Measurements from ENCODE around the gene ACE2.

Gene ACE2

DNA sequence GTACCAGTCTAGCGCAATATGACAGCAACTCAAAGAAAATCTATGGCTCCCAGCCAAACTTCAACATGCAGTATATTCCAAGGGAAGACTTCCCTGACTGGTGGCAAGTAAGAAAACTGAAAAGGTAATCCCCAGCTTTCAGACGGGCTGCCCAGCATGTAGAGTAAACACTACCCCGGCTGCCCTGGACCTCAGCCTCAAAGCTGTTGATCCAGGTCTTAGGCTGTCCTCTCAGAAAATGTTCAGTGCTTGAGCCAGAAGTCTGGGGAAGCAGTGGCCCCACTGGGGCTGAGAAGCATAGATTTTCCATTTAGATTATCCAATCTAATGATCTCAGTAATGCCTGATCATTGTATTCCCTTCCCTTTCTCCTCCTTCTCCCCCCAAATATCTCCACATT lies 78.3 kb downstream of the ACE2 start:
- Histone ChIP-seq H3K4ac (ENCODE audit: low read depth, low read length) (no peak overlapping the region), H3K4me1 (ENCODE audit: control insufficient read depth in 1 of 2, insufficient read depth in 2 of 2, low read length in 2 of 2) (no peaks in the 10 kb centered on the region), H3K27ac (ENCODE audit: low read depth, low read length) (no peak overlapping the region), H3K23ac (ENCODE audit: low read length) (no peak overlapping the region), H3K18ac (ENCODE audit: low read length) (no peak overlapping the region), H2BK120ac (ENCODE audit: insufficient read depth, low read length, poor library complexity) (no peak overlapping the region), H3K14ac (ENCODE audit: low read length) (no peak overlapping the region), H3K36me3 (ENCODE audit: control insufficient read depth in 1 of 2, insufficient read depth in 2 of 2, low read length in 2 of 2) (no peaks in the 10 kb centered on the region), H4K91ac (ENCODE audit: low read depth, low read length) (no peak overlapping the region), H4K8ac (ENCODE audit: low read depth, low read length) (no peak overlapping the region), H3K27me3 (ENCODE audit: insufficient read depth, low read length) (no peaks in the 10 kb centered on the region), H3K9me3 (ENCODE audit: insufficient read depth, low read depth, low read length) (no peaks in the 10 kb centered on the region), H2BK12ac (ENCODE audit: low read length) (no peak overlapping the region), H3K9ac (ENCODE audit: low read length) (no peak overlapping the region), H2AK5ac (ENCODE audit: low read length) (no peak overlapping the region), H3K4me2 (ENCODE audit: low read length) (no peak overlapping the region), H3K79me2 (ENCODE audit: control insufficient read depth, insufficient read depth, low read length, poor library complexity) (no peaks in the 10 kb centered on the region), H2BK5ac (ENCODE audit: low read depth, low read length, poor library complexity) (no peak overlapping the region), H2AFZ (ENCODE audit: insufficient read depth, low read length, poor library complexity) (no peak overlapping the region), H4K12ac (ENCODE audit: low read depth, low read length) (no peak overlapping the region), H3K4me3 (ENCODE audit: low read depth, low read length) (no peak overlapping the region), H3K79me1 (ENCODE audit: low read length) (no peaks in the 10 kb centered on the region)
- no peak for DNase-seq
- no CpG with 5 or more reads among the region's 3 CpGs for WGBS (ENCODE audit: extremely low coverage, insufficient coverage, insufficient read length)

GRCh38 chrX:15515931-15516330 lies 84.8 kb downstream of the ACE2 start:
- H3K79me1 ChIP-seq (ENCODE audit: low read length) = no peaks in the 10 kb centered on the region
- H3K18ac ChIP-seq (ENCODE audit: low read length) = no peak overlapping the region
- H3K27me3 ChIP-seq (ENCODE audit: insufficient read depth, low read length) = no peaks in the 10 kb centered on the region
- H3K4ac ChIP-seq (ENCODE audit: low read depth, low read length) = no peak overlapping the region
- no peak overlapping the region for H2BK5ac ChIP-seq (ENCODE audit: low read depth, low read length, poor library complexity)
- no peak overlapping the region for H4K8ac ChIP-seq (ENCODE audit: low read depth, low read length)
- no peak overlapping the region for H3K14ac ChIP-seq (ENCODE audit: low read length)
- H3K23ac ChIP-seq (ENCODE audit: low read length) = no peak overlapping the region
- H2BK12ac ChIP-seq (ENCODE audit: low read length) = no peak overlapping the region
- no peak overlapping the region for H4K12ac ChIP-seq (ENCODE audit: low read depth, low read length)
- H3K9me3 ChIP-seq (ENCODE audit: insufficient read depth, low read depth, low read length) = no peaks in the 10 kb centered on the region
- no peaks in the 10 kb centered on the region for H3K4me1 ChIP-seq (ENCODE audit: control insufficient read depth in 1 of 2, insufficient read depth in 2 of 2, low read length in 2 of 2)
- no peak overlapping the region for H3K4me2 ChIP-seq (ENCODE audit: low read length)
- H2BK120ac ChIP-seq (ENCODE audit: insufficient read depth, low read length, poor library complexity) = no peak overlapping the region
- H3K79me2 ChIP-seq (ENCODE audit: control insufficient read depth, insufficient read depth, low read length, poor library complexity) = no peaks in the 10 kb centered on the region
- H2AFZ ChIP-seq (ENCODE audit: insufficient read depth, low read length, poor library complexity) = no peak overlapping the region
- DNase-seq = no peak
- no peak overlapping the region for H2AK5ac ChIP-seq (ENCODE audit: low read length)
- no peak overlapping the region for H3K27ac ChIP-seq (ENCODE audit: low read depth, low read length)
- no peak overlapping the region for H4K91ac ChIP-seq (ENCODE audit: low read depth, low read length)
- no peak overlapping the region for H3K9ac ChIP-seq (ENCODE audit: low read length)
- H3K36me3 ChIP-seq (ENCODE audit: control insufficient read depth in 1 of 2, insufficient read depth in 2 of 2, low read length in 2 of 2) = no peaks in the 10 kb centered on the region
- no peak overlapping the region for H3K4me3 ChIP-seq (ENCODE audit: low read depth, low read length)
- no CpG with 5 or more reads among the region's 6 CpGs for WGBS (ENCODE audit: extremely low coverage, insufficient coverage, insufficient read length)

- Histone ChIP-seq H3K4me2 (ENCODE audit: low read length) (no peak overlapping the region), H3K4ac (ENCODE audit: low read depth, low read length) (no peak overlapping the region), H3K9me3 (ENCODE audit: insufficient read depth, low read depth, low read length) (no peaks in the 10 kb centered on the region), H3K9ac (ENCODE audit: low read length) (no peak overlapping the region), H2BK12ac (ENCODE audit: low read length) (no peak overlapping the region), H4K91ac (ENCODE audit: low read depth, low read length) (no peak overlapping the region), H2BK5ac (ENCODE audit: low read depth, low read length, poor library complexity) (no peak overlapping the region), H4K8ac (ENCODE audit: low read depth, low read length) (no peak overlapping the region), H2AFZ (ENCODE audit: insufficient read depth, low read length, poor library complexity) (no peak overlapping the region), H4K12ac (ENCODE audit: low read depth, low read length) (no peak overlapping the region), H3K18ac (ENCODE audit: low read length) (no peak overlapping the region), H3K14ac (ENCODE audit: low read length) (no peak overlapping the region), H2BK120ac (ENCODE audit: insufficient read depth, low read length, poor library complexity) (no peak overlapping the region), H3K79me2 (ENCODE audit: control insufficient read depth, insufficient read depth, low read length, poor library complexity) (no peaks in the 10 kb centered on the region), H3K23ac (ENCODE audit: low read length) (no peak overlapping the region), H2AK5ac (ENCODE audit: low read length) (no peak overlapping the region), H3K4me1 (ENCODE audit: control insufficient read depth in 1 of 2, insufficient read depth in 2 of 2, low read length in 2 of 2) (no peaks in the 10 kb centered on the region), H3K27ac (ENCODE audit: low read depth, low read length) (no peak overlapping the region), H3K79me1 (ENCODE audit: low read length) (no peaks in the 10 kb centered on the region), H3K36me3 (ENCODE audit: control insufficient read depth in 1 of 2, insufficient read depth in 2 of 2, low read length in 2 of 2) (no peaks in the 10 kb centered on the region), H3K4me3 (ENCODE audit: low read depth, low read length) (no peak overlapping the region), H3K27me3 (ENCODE audit: insufficient read depth, low read length) (no peaks in the 10 kb centered on the region)
- DNase-seq = no peak
- no CpG with 5 or more reads among the region's 1 CpG for WGBS (ENCODE audit: extremely low coverage, insufficient coverage, insufficient read length)
Observed at GRCh38 chrX:15514279-15514678, 86.5 kb downstream of the ACE2 start.

DNA sequence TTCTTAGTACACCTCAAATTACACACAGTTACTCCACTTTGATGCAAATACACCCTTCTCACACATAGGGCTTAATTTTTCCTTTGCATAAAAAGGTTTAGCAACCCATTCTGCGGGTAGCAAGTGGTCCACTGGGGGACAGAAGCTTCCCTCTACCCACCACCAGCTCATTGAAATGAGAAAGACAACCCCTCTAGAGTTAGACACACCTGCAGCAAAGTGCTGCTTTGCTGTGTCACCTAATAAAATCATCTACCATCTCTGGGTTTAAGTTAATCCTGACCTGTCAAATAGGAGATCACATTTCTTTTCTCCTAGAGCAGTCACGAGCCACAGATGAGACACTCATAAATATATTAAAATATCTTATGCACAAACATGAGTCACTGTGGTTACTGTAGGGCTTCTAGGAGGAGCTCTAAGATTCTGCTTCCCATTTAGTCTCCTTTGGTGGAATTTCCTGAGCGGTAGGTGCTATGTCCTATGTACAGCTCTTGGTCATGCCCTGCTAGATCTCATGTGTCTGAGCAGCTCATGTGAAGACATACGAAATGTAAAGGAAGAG lies 88.3 kb downstream of the ACE2 start:
- no peak overlapping the region for H2BK5ac ChIP-seq (ENCODE audit: low read depth, low read length, poor library complexity)
- no peak overlapping the region for H4K8ac ChIP-seq (ENCODE audit: low read depth, low read length)
- H3K4me3 ChIP-seq (ENCODE audit: low read depth, low read length) = no peak overlapping the region
- no peak overlapping the region for H2BK12ac ChIP-seq (ENCODE audit: low read length)
- no peak overlapping the region for H3K18ac ChIP-seq (ENCODE audit: low read length)
- no peak for DNase-seq
- H2AFZ ChIP-seq (ENCODE audit: insufficient read depth, low read length, poor library complexity) = no peak overlapping the region
- no peaks in the 10 kb centered on the region for H3K79me1 ChIP-seq (ENCODE audit: low read length)
- no CpG with 5 or more reads among the region's 4 CpGs for WGBS (ENCODE audit: extremely low coverage, insufficient coverage, insufficient read length)
- H3K14ac ChIP-seq (ENCODE audit: low read length) = no peak overlapping the region
- no peak overlapping the region for H3K4ac ChIP-seq (ENCODE audit: low read depth, low read length)
- no peaks in the 10 kb centered on the region for H3K36me3 ChIP-seq (ENCODE audit: control insufficient read depth in 1 of 2, insufficient read depth in 2 of 2, low read length in 2 of 2)
- no peaks in the 10 kb centered on the region for H3K79me2 ChIP-seq (ENCODE audit: control insufficient read depth, insufficient read depth, low read length, poor library complexity)
- H2AK5ac ChIP-seq (ENCODE audit: low read length) = no peak overlapping the region
- H3K9ac ChIP-seq (ENCODE audit: low read length) = no peak overlapping the region
- H4K91ac ChIP-seq (ENCODE audit: low read depth, low read length) = no peak overlapping the region
- H2BK120ac ChIP-seq (ENCODE audit: insufficient read depth, low read length, poor library complexity) = no peak overlapping the region
- H3K4me2 ChIP-seq (ENCODE audit: low read length) = no peak overlapping the region
- no peak overlapping the region for H3K23ac ChIP-seq (ENCODE audit: low read length)
- no peak overlapping the region for H3K27ac ChIP-seq (ENCODE audit: low read depth, low read length)
- H3K9me3 ChIP-seq (ENCODE audit: insufficient read depth, low read depth, low read length) = no peaks in the 10 kb centered on the region
- H3K4me1 ChIP-seq (ENCODE audit: control insufficient read depth in 1 of 2, insufficient read depth in 2 of 2, low read length in 2 of 2) = no peaks in the 10 kb centered on the region
- no peaks in the 10 kb centered on the region for H3K27me3 ChIP-seq (ENCODE audit: insufficient read depth, low read length)
- no peak overlapping the region for H4K12ac ChIP-seq (ENCODE audit: low read depth, low read length)
